Lower lobe of right lung (tissue), 2 donors: ENCODE results near the gene KCNJ6. TPM values are rescaled to one million over a fixed set of nuclear protein-coding genes. Genes with fewer than 3 reads are reported as not detected.

Experiments used
- ATAC-seq, 2 donors: fragments of 200-7000 bp; cut with Tn5 transposase; one replicate each; pipeline ENCODE4 v1.9.1; 2020 to 2022; ENCODE audit warnings: mild to moderate bottlenecking in 2 of 2, moderate library complexity in 2 of 2
- DNase-seq: peaks from one replicate; pipeline ENCODE4 v3.0.0-alpha.2; 2020
- H3K27ac ChIP-seq: fragments of 200-600 bp; one replicate; pipeline ENCODE4 v1.8.0; 2022
- H3K27me3 ChIP-seq: fragments of 200-600 bp; one replicate; pipeline ENCODE4 v1.8.0; 2022; ENCODE audit warnings: low read depth
- H3K36me3 ChIP-seq: fragments of 200-600 bp; one replicate; pipeline ENCODE4 v1.8.0; 2022; ENCODE audit warnings: mild to moderate bottlenecking
- H3K4me1 ChIP-seq: fragments of 200-600 bp; one replicate; pipeline ENCODE4 v1.8.0; 2022
- H3K4me3 ChIP-seq: fragments of 200-600 bp; one replicate; pipeline ENCODE4 v1.8.0; 2022; ENCODE audit warnings: mild to moderate bottlenecking
- H3K9me3 ChIP-seq: fragments of 200-600 bp; one replicate; pipeline ENCODE4 v1.8.0; 2022
- intact Hi-C: fragments of 100-400 bp; cut with DNase I; formaldehyde crosslinking; loops from one replicate; pipeline ENCODE4 v1.11.0; 2022
- total RNA-seq: library from RNA; stranded (reverse); fragmentation: NEBNext Ultra II Directional; extraction: Animal tissue kit (Norgen Biotek cat#: 25700); gene quantifications from one replicate; pipeline ENCODE4 v1.2.1, GENCODE V29; 2021
- TF ChIP-seq, protein P1 (sequence below): fragments of 200-600 bp; IDR thresholded peaks from one replicate; pipeline ENCODE4 v1.8.0; 2022; ENCODE audit warnings: antibody characterized with exemption, mild to moderate bottlenecking
- donor health status: DM: no; HTN: yes; CAD: no; lungs with severe emphysema.

Gene KCNJ6
- total RNA-seq, 1 donor from 2014 or later = 0.09 TPM

DNA sequence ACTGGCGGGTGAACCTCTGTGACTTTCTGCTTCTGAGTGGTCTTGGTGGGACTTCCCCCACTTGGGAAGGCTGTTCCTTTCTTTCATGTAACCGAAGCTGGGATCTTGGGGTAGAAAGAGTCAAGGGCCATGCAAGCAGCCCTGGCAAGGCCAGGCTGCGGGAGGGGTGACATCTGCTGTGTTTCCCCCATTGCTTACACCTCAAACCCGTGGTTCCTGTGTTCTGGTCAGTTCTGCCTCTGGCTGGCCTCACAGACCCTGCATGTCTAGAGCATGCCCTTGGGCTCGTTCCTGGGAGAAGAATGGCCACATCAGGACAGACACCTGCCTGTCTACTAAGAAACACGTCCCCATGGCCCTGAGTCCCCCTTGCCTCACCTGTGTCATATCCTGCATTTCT is 341.9 kb downstream of the KCNJ6 start:
- ATAC-seq = no peak
- TF ChIP-seq, protein P1, sequence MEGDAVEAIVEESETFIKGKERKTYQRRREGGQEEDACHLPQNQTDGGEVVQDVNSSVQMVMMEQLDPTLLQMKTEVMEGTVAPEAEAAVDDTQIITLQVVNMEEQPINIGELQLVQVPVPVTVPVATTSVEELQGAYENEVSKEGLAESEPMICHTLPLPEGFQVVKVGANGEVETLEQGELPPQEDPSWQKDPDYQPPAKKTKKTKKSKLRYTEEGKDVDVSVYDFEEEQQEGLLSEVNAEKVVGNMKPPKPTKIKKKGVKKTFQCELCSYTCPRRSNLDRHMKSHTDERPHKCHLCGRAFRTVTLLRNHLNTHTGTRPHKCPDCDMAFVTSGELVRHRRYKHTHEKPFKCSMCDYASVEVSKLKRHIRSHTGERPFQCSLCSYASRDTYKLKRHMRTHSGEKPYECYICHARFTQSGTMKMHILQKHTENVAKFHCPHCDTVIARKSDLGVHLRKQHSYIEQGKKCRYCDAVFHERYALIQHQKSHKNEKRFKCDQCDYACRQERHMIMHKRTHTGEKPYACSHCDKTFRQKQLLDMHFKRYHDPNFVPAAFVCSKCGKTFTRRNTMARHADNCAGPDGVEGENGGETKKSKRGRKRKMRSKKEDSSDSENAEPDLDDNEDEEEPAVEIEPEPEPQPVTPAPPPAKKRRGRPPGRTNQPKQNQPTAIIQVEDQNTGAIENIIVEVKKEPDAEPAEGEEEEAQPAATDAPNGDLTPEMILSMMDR = no peak
- no peaks in the 10 kb centered on the region for H3K36me3 ChIP-seq
- H3K4me3 ChIP-seq = no peak overlapping the region
- no peaks in the 10 kb centered on the region for H3K27me3 ChIP-seq
- no peaks in the 10 kb centered on the region for H3K4me1 ChIP-seq
- DNase-seq = no peak
- no peak overlapping the region for H3K27ac ChIP-seq
- peaks cover 8% of the 10 kb centered on the region for H3K9me3 ChIP-seq
- intact Hi-C loops = no loop called here

DNA sequence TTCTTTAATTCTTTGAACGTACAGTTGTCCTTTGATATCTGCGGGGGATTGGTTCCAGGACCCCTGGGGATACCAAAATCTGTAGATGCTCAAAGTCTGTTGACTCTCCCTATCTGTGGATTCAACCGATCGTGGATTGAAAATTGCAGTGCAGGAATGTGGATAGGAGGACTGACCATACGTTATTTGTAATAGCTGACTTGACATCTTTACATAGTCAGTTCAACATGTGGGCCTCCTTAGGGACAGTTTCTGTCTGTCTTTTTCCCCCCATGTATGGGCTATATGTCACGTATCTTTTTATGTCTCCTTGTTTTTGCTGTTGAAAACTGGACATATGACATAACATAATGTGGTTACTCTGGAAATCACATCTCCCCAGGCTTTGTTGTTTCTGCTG is 344.8 kb downstream of the KCNJ6 start:
- intact Hi-C loops = no loop called here
- no peaks in the 10 kb centered on the region for H3K27me3 ChIP-seq
- H3K9me3 ChIP-seq = no peaks in the 10 kb centered on the region
- TF ChIP-seq, protein P1 = no peak
- no peaks in the 10 kb centered on the region for H3K36me3 ChIP-seq
- DNase-seq (no peak), ATAC-seq (no peak)
- H3K4me1 ChIP-seq = no peaks in the 10 kb centered on the region
- no peak overlapping the region for H3K27ac ChIP-seq
- no peak overlapping the region for H3K4me3 ChIP-seq

DNA sequence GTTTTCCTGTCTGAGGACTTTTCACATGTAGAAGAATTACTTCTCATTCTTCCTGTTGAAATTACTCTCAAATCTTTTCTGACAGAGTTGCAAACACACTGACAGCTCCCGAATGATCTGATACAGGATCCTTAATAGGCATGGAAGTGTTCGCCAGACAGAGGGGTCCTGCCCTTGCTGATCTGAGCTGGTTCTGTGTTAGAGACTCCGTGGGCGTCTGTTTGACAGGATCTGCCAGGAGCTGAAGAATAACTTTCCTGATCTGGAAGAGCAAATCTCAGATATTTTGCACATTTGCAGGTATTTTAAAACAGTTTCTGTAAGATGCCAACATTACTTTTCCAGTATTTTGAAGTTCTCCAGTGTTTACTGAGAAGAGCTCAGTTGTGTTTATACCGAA is 347.3 kb downstream of the KCNJ6 start:
- TF ChIP-seq, protein P1 = no peak
- Histone ChIP-seq H3K4me1 (peaks cover 17% of the 10 kb centered on the region), H3K4me3 (no peak overlapping the region), H3K9me3 (no peaks in the 10 kb centered on the region), H3K27ac (no peak overlapping the region), H3K27me3 (no peaks in the 10 kb centered on the region), H3K36me3 (no peaks in the 10 kb centered on the region)
- intact Hi-C loops = no loop called here
- ATAC-seq (no peak), DNase-seq (no peak)

DNA sequence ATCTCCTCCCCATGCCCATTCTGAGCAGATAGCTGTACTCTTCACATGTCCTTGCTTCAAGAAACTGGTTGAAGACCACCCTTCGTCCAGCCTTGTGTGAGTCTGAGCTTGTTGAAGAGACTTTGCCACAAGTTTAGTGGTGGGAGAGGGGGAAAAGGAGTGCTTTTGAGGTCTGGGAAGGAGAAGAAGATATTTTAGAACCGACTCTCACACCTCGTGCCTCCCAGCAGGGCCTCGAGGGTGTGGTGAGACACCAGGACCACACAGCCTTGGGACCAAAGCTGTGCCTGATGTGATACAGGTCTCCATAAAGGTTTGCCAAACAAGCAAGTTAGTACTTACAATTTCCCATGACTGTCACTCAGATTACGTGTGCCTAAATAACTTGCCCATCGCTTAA is 347.8 kb downstream of the KCNJ6 start:
- DNase-seq (no peak), ATAC-seq (no peak)
- intact Hi-C loops = no loop called here
- H3K27ac ChIP-seq = no peak overlapping the region
- H3K27me3 ChIP-seq = no peaks in the 10 kb centered on the region
- H3K9me3 ChIP-seq = no peaks in the 10 kb centered on the region
- TF ChIP-seq, protein P1 = no peak
- H3K36me3 ChIP-seq = no peaks in the 10 kb centered on the region
- H3K4me3 ChIP-seq = no peak overlapping the region
- peaks cover 18% of the 10 kb centered on the region for H3K4me1 ChIP-seq

- H3K4me3 ChIP-seq = no peak overlapping the region
- intact Hi-C loops = no loop called here
Measured at GRCh38 chr21:37566790-37567615, 349.3 kb downstream of the KCNJ6 start.

More at GRCh38 chr21:37566790-37567615, 349.3 kb downstream of the KCNJ6 start:
- no peaks in the 10 kb centered on the region for H3K9me3 ChIP-seq
- H3K27me3 ChIP-seq = no peaks in the 10 kb centered on the region
- ATAC-seq = no peak
- H3K36me3 ChIP-seq = no peaks in the 10 kb centered on the region
- H3K4me1 ChIP-seq = peaks cover 26% of the 10 kb centered on the region
- TF ChIP-seq, protein P1 = no peak
- DNase-seq = no peak
- H3K27ac ChIP-seq = no peak overlapping the region
